GM18873 (cell line): Measurements from ENCODE around the gene DDC.

ENCODE experiments used
- ATAC-seq: cut with Tn5 transposase; IDR thresholded peaks from one replicate; pipeline ENCODE4 v1.9.1; 2021; ENCODE audit warnings: mild to moderate bottlenecking, moderate library complexity, moderate number of reproducible peaks; ENCODE audit not compliant: unreplicated experiment, low FRiP score

Gene DDC

DNA sequence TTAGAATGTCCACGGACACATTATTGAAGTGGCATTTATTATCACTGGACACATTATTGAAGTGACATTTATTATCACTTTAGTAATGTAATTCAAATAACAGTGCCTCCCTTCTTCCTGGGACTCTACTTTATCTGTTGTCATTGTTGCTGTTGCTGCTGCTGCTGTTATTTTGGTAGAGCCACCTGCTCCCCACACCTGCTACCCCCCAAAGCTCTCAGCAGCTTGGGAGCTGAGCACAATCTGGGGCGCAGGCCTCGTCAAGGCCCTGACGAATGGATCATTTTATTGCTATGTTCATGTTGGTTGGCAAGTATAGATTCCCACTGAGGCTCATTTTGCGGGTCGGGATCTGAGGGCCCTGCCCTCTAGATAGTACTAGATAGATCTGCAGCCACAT lies 139.9 kb downstream of the DDC start:
- ATAC-seq, result no peak

- ATAC-seq, result no peak
These were observed 141.3 kb downstream of the DDC start for GRCh38 chr7:50423860-50424259.

- ATAC-seq, result no peak
These were observed 142.3 kb downstream of the DDC start for GRCh38 chr7:50422858-50423257.

DNA sequence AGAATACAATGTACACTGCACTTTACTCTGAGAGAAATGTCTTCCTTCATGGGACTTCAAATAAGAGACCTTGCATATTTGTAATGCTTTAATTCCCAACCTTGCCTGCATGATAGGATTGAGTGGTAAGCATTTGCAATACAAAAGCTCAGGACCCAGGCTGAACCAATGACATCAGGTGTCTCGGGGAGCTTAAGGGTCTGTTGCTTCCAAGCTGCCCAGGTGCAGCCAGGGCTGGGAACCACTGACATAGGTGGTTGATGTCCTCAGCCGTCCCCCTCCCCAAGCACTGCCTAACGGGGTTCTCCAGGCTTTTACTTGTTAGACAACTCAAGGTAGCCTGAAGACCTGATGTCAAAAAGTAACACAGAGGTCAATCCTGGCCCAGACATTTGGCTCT lies 144.2 kb downstream of the DDC start:
- no peak for ATAC-seq

GRCh38 chr7:50418526-50419290 lies 146.5 kb downstream of the DDC start:
- no peak for ATAC-seq

DNA sequence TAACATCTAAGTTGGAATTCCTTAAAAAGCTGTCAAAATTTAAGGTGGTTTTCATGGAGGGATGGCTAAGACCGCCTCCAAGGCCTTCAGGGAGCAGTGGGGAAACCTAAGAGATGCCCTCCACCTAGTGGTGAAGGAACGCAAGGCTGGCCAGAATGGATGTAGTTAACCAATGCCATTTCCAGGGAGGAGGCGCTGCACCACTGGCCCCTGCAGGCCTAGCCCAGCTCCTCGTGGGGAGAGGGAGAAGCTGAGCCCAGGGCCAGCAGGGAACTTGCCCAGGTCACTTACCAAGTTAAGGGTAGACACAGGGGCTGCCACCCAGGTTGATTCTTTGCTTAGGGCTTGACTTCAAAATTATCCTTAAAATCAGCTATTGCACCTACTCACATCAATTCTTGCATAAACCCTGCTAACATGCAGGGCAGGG lies 147.1 kb downstream of the DDC start:
- ATAC-seq, result peak; percentile 86

GRCh38 chr7:50416527-50417182 lies 148.6 kb downstream of the DDC start:
- peak; percentile 63 for ATAC-seq

DNA sequence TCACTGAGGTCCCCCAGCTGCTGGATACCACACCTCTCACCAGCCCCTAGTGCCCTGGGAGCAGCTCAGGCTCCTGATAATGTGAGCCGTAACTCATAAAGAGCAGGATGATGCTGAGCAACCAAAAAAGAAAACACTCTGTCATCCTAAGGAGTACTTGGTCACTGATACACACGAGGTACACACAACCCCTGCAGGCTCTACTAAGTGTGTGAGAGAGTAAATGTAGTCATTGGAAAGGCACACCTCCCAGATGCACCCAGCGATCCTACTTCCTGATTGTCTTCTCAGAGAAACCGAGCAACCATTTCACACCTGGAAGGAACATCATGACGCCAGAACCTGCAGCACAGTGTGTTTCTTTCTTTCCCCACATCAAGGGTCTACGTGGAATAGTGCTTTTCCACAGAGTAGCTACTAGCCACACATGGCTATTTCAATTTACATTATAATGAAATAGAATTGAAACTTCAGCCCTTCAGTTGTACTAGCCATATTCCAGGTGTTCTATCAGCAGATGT lies 149.3 kb downstream of the DDC start:
- no peak for ATAC-seq

DNA sequence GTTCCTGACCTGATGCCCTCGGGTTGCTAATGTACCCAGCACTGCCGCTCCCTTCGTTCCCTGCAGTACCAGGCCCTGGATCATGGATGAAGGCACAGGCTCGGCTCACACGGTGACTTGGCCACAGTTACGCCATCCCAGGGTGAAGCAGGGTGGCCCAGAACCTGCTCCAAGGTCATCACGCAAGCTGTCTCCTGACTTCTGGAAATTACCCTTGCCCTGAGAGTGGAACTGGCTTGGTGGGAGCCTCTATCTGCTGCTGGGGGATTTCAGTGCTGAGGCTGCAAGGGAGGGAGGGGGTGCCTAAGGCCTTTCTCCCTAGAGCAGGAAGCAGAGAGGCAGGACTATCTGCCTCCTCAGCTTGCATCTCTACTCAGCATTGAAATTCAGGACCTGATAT lies 151.6 kb downstream of the DDC start:
- ATAC-seq, result no peak

DNA sequence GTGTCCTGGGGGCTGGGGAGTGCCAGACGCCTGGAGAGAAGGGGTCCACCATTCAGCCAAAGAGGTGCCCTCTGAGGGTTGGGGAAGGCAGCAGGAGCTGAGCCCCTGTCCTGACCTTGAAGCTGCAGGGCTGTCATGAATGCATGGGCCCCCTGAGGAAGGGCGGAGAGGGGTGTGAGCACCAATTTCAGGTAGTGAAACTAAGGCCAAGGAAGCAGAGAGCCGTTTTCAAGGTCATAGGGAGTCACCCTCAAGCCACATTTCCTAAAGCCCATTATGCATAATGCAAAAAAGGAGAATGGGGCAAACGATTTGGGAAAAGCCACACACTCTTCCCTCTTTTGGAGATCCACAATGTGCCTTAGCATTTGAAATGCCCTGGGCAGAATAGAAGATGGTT lies 152.2 kb downstream of the DDC start:
- ATAC-seq, result no peak

- no peak for ATAC-seq
These were observed 153.9 kb downstream of the DDC start for GRCh38 chr7:50411332-50411731.

DNA sequence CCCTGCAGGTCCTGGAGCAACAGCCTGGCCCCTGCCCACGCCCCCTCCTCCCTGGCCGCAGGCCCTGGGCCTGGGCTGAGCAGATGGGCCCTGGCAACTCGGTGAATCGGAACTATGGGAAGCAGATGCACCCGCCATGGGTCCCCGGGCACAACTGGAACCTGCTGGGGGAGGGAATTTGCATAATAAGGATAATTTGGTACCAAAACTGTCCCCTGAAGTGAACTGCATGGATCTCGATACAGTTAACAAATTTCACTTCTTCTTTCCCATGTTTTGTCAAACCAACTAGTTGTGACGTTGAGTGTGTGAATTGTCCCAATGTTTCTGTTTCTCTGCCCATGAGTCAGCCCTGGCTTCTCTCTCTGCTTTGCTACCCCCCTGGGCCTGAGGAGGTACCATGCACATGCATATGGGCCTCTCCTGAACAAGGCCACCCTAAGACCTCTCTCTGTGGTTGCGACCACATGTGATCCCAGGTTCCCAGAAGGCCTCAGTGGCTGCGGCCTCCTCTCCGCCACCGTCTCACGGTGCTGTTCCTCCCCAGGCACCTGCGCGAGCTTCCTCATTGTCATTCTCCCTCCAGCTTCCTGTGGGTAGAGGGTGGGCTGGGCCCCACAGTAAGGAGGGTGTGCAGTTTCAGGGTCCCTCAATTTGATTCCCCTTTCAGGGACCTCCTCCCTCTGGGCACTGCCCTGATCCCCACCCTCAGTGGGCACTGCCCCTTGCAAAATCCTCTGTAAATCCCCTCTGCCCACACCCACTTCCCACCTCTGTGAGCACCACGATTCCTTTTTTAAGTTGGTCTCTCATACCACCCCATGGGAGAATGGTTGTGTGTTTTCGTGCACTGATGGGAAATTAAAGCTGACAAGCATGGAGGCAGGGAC lies 155.1 kb downstream of the DDC start:
- ATAC-seq, result peak; percentile 48
